SK-N-SH treated with all-trans-retinoic acid at 6 μM for 48 hours (cell line): ENCODE data around the gene DPP9.

Experiments used
- ATAC-seq: fragments of 200-7000 bp; cut with Tn5 transposase; 3 replicates; pipeline ENCODE4 v1.9.1; 2020; ENCODE audit warnings: mild to moderate bottlenecking, moderate library complexity
- ARNTL ChIP-seq: fragments of 450-650 bp; formaldehyde crosslinking; IDR thresholded peaks from 2 replicates; pipeline ENCODE4 v1.5.0; 2020; ENCODE audit warnings: low read depth, mild to moderate bottlenecking, moderate library complexity, borderline replicate concordance
- BACH2 ChIP-seq: fragments of 250-450 bp; sonication (Bioruptor Pico); IDR thresholded peaks from 2 replicates; pipeline ENCODE4 v1.9.0; 2021; ENCODE audit warnings: mild to moderate bottlenecking, borderline replicate concordance
- CREB5 ChIP-seq: fragments of 250-450 bp; sonication (Bioruptor Pico); IDR thresholded peaks from 2 replicates; pipeline ENCODE4 v1.5.1; 2020; ENCODE audit warnings: low read depth, mild to moderate bottlenecking, moderate library complexity
- CSDC2 ChIP-seq: fragments of 250-450 bp; sonication (Bioruptor Pico); IDR thresholded peaks from 2 replicates; pipeline ENCODE4 v1.5.0; 2020; ENCODE audit warnings: mild to moderate bottlenecking, moderate library complexity
- CSRNP3 ChIP-seq: fragments of 250-450 bp; sonication (Bioruptor Pico); IDR thresholded peaks from 2 replicates; pipeline ENCODE4 v1.5.1; 2021; ENCODE audit warnings: mild to moderate bottlenecking, moderate library complexity
- ESRRG ChIP-seq: fragments of 250-450 bp; sonication (Bioruptor Pico); IDR thresholded peaks from 2 replicates; pipeline ENCODE4 v1.6.1; 2021; ENCODE audit warnings: mild to moderate bottlenecking
- GLIS3 ChIP-seq: fragments of 250-450 bp; sonication (Bioruptor Pico); IDR thresholded peaks from 2 replicates; pipeline ENCODE4 v1.5.0; 2020; ENCODE audit warnings: mild to moderate bottlenecking, moderate library complexity
- ISL1 ChIP-seq: fragments of 250-450 bp; sonication (Bioruptor Pico); IDR thresholded peaks from 2 replicates; pipeline ENCODE4 v2.1.2; 2022; ENCODE audit warnings: mild to moderate bottlenecking, moderate library complexity
- POU6F1 ChIP-seq: fragments of 250-450 bp; sonication (Bioruptor Pico); IDR thresholded peaks from 2 replicates; pipeline ENCODE4 v1.8.0; 2021; ENCODE audit warnings: low read depth, mild to moderate bottlenecking, moderate library complexity, borderline replicate concordance
- PPARA ChIP-seq: fragments of 250-450 bp; sonication (Bioruptor Pico); IDR thresholded peaks from 2 replicates; pipeline ENCODE4 v1.5.0; 2020; ENCODE audit warnings: mild to moderate bottlenecking, borderline replicate concordance
- RARB ChIP-seq: fragments of 250-450 bp; sonication (Bioruptor Pico); IDR thresholded peaks from 2 replicates; pipeline ENCODE4 v1.8.0; 2021; ENCODE audit warnings: mild to moderate bottlenecking, moderate library complexity
- SNAI2 ChIP-seq: fragments of 250-450 bp; sonication (Bioruptor Pico); IDR thresholded peaks from 2 replicates; pipeline ENCODE4 v1.5.0; 2020; ENCODE audit warnings: mild to moderate bottlenecking, moderate library complexity
- TCF4 ChIP-seq: fragments of 250-450 bp; sonication (Bioruptor Pico); IDR thresholded peaks from 2 replicates; pipeline ENCODE4 v1.8.0; 2021; ENCODE audit warnings: mild to moderate bottlenecking, moderate library complexity, borderline replicate concordance
- TOX ChIP-seq: fragments of 250-450 bp; sonication (Bioruptor Pico); IDR thresholded peaks from 2 replicates; pipeline ENCODE4 v1.8.0; 2021; ENCODE audit warnings: mild to moderate bottlenecking, moderate library complexity, borderline replicate concordance
- TSHZ2 ChIP-seq: fragments of 250-450 bp; sonication (Bioruptor Pico); IDR thresholded peaks from 2 replicates; pipeline ENCODE4 v1.5.0; 2020; ENCODE audit warnings: mild to moderate bottlenecking, moderate library complexity
- ZC3H10 ChIP-seq: fragments of 250-450 bp; sonication (Bioruptor Pico); IDR thresholded peaks from 2 replicates; pipeline ENCODE4 v1.5.1; 2021; ENCODE audit warnings: mild to moderate bottlenecking, moderate library complexity
- ZFP3 ChIP-seq: fragments of 250-450 bp; sonication (Bioruptor Pico); IDR thresholded peaks from 2 replicates; pipeline ENCODE4 v1.5.0; 2020; ENCODE audit warnings: mild to moderate bottlenecking, moderate library complexity
- ZFP30 ChIP-seq: fragments of 450-650 bp; formaldehyde crosslinking; IDR thresholded peaks from 2 replicates; pipeline ENCODE4 v1.5.0; 2022; ENCODE audit warnings: mild to moderate bottlenecking, moderate library complexity
- ZNF565 ChIP-seq: fragments of 450-650 bp; formaldehyde crosslinking; conservative IDR thresholded peaks from 2 replicates; pipeline ENCODE4 v1.5.0; 2020; ENCODE audit warnings: low read depth, mild to moderate bottlenecking, moderate library complexity
- ZNF70 ChIP-seq: fragments of 450-650 bp; formaldehyde crosslinking; IDR thresholded peaks from 2 replicates; pipeline ENCODE4 v1.5.0; 2020; ENCODE audit warnings: mild to moderate bottlenecking, moderate library complexity
- ZNF8 ChIP-seq: fragments of 450-650 bp; formaldehyde crosslinking; IDR thresholded peaks from 2 replicates; pipeline ENCODE4 v1.5.0; 2020; ENCODE audit warnings: mild to moderate bottlenecking, moderate library complexity

DPP9 gene

DNA sequence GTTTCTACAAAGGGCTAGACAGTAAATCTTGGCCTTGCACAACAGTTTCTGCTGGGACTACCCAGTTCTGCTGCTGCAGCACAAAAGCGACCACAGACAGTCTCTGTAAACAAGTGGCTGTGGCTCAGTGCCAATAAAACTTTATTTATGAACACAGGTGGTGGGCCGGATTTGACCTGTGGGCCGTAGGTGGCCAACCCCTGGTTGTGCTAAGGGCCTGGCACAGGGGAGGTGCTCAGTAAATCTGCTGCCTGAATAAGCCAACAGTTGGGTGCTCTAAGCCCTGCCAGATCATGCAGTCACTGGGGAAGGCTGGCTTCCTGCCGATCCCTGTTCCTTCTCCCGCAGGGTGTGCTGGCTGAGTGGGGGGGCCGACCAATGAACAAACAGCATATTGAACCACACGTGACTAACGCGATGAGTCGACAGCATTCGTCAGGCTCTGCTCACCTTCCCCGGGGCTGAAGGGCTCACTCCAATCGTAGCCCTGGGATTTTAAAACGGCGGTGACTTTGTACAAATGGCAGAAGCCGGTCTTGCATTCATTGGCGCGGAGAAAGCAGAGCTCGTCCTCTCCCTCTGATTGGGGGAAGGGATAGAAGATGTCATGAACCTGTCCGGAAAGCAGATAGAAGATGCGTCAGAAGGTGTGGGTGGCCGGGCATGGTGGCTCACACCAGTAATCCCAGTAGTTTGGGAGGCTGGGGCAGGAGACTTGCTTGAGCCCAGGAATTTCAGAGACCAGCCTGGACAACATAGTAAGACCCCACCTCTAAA, 29.2 kb downstream of the DPP9 start:
- TF ChIP-seq PPARA (CRISPR knock-in tag) (no peak), POU6F1 (CRISPR knock-in tag) (no peak), BACH2 (no peak), ESRRG (CRISPR knock-in tag) (no peak), CSRNP3 (CRISPR knock-in tag) (no peak), ZNF70 (no peak)
- ATAC-seq = peak; percentile 71

DNA sequence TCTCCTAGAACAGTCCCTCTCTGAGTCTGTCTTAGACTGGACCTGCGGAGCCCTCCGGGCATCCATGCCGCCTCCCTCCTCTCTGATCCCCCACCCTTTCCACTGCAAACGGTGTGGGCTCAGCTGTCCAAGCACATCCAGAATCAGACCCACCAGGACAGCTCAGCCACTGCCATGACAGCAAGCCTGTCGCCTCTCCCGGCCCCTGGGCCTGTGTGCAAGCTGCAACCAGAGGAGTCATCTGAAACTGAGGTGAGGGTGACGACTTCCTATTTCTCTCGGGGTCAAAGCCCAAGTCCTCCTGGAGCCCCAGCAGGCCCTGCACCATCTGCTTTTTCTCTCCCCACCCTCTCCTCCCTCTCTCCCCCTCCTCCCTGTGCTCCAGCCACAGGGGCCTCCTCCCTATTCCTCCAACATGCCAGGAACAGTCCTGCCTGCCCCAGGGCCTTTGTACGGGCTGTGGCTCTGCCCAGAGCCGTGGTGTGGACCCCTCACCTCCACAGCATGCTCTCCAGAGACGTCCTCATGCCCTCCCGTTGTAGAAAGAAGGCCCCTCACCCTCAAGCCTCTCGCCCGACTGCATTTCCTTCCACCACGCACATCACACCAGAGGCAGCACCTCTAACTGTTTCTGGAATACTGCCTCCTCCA, 30.0 kb downstream of the DPP9 start:
- no peak for ATAC-seq
- TF ChIP-seq ZC3H10 (no peak), ZNF70 (no peak), ZFP30 (CRISPR knock-in tag) (no peak), ZNF565 (no peak), CSRNP3 (CRISPR knock-in tag) (no peak), TSHZ2 (CRISPR knock-in tag) (no peak), BACH2 (no peak), PPARA (CRISPR knock-in tag) (no peak), ZFP3 (CRISPR knock-in tag) (no peak), CREB5 (CRISPR knock-in tag) (no peak), ARNTL (no peak)

DNA sequence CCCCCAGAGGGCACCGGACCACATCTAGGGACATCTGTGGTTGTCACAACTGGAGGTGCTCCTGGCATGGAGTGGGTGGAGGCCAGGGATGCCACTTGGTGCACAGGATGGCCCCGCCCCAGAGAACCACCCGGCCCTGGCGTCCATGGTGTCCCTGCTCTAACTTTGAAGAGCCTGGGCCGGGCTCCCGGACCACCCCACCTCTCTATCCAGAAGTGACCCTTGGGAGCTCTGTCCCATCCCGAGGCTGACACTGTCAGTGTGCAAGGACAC, 30.6 kb downstream of the DPP9 start:
- TF ChIP-seq GLIS3 (CRISPR knock-in tag) = no peak
- TF ChIP-seq ZNF70 = no peak
- TF ChIP-seq CSDC2 (CRISPR knock-in tag) = no peak
- no peak for TF ChIP-seq ZNF565
- TF ChIP-seq TOX (CRISPR knock-in tag) = no peak
- TF ChIP-seq ISL1 (CRISPR knock-in tag) = no peak
- no peak for TF ChIP-seq BACH2
- no peak for TF ChIP-seq TSHZ2 (CRISPR knock-in tag)
- TF ChIP-seq ZFP3 (CRISPR knock-in tag) = no peak
- TF ChIP-seq CREB5 (CRISPR knock-in tag) = no peak
- TF ChIP-seq ZNF8 (CRISPR knock-in tag) = no peak
- no peak for TF ChIP-seq SNAI2 (CRISPR knock-in tag)
- TF ChIP-seq TCF4 (CRISPR knock-in tag) = no peak
- no peak for TF ChIP-seq RARB (CRISPR knock-in tag)
- no peak for TF ChIP-seq CSRNP3 (CRISPR knock-in tag)
- no peak for TF ChIP-seq ARNTL
- ATAC-seq = no peak
